HCT116 (cell line): ENCODE data around the gene TRIML2. TPM values are rescaled to one million over a fixed set of nuclear protein-coding genes. Genes with fewer than 3 reads are reported as not detected.

Experiments used
- ATAC-seq: fragments of 200-7000 bp; cut with Tn5 transposase; 2 replicates; pipeline ENCODE4 v1.9.1; 2020; ENCODE audit warnings: mild to moderate bottlenecking, moderate library complexity
- BruUV-seq: library from RNA; stranded (reverse); fragments of 400-500 nt; replicated peaks from 2 replicates; lab custom pipeline; 2021; lab: Mats Ljungman, UMichigan
- CTCF ChIA-PET: fragments of 300-600 bp; sonication (Branson Sonifier 250); formaldehyde crosslinking; loops from one replicate; lab custom pipeline; 2021; ENCODE audit warnings: antibody characterized with exemption; lab: Charles Lee
- POLR2A ChIA-PET: fragments of 300-600, 350-600 bp; sonication (Branson Sonifier 250); formaldehyde crosslinking; loops from one replicate; lab custom pipeline; 2021; ENCODE audit warnings: antibody characterized with exemption; lab: Charles Lee
- RAD21 ChIA-PET, 2 experiments: fragments of 300-600 bp; sonication (Branson Sonifier 250); formaldehyde crosslinking; loops; one replicate each; lab custom pipeline; 2023; ENCODE audit warnings: low total read pairs in 2 of 2; ENCODE audit not compliant: uncharacterized antibody in 2 of 2, unreplicated experiment in 2 of 2, low non-redundant PET in 1 of 2; lab: Charles Lee
- DNase-seq: peaks from one replicate; pipeline ENCODE4 v3.0.0-alpha.2; 2010; ENCODE audit warnings: low read depth, low spot score
- H2AFZ ChIP-seq: fragments of 200-600 bp; shearing (Covaris generic), sonication (generic); 2 replicates; pipeline ENCODE4 v1.6.1; 2017; ENCODE audit warnings: low read depth, mixed run types, mixed read lengths, antibody characterized with exemption, low read length; ENCODE audit not compliant: poor library complexity, severe bottlenecking
- H3K27ac ChIP-seq: 2 replicates; pipeline ENCODE4 v1.5.1; 2012; ENCODE audit warnings: low read depth, low read length
- H3K27me3 ChIP-seq: fragments of 200-600 bp; sonication (generic); 2 replicates; pipeline ENCODE4 v1.6.1; 2016; ENCODE audit warnings: mixed run types, low read length, mixed read lengths; ENCODE audit not compliant: insufficient read depth
- H3K36me3 ChIP-seq, 2 experiments: fragments of 200-500 bp in 1 of 2; fragments of 200-600 bp in 1 of 2; sonication (Bioruptor generic) in 1 of 2; sonication (generic) in 1 of 2; 2 replicates each; pipeline versions ENCODE4 v1.5.1 to v1.6.1; 2014 to 2016; ENCODE audit warnings: low read length in 2 of 2, inconsistent platforms in 1 of 2, mixed read lengths in 1 of 2, mixed run types in 1 of 2; ENCODE audit not compliant: insufficient read depth in 2 of 2, control insufficient read depth in 1 of 2
- H3K4me1 ChIP-seq, 2 experiments: fragments of 200-600 bp in 1 of 2; sonication (generic) in 1 of 2; 2 replicates each; pipeline versions ENCODE4 v1.5.1 to v1.6.1; 2012 to 2017; ENCODE audit warnings: low read length in 2 of 2, inconsistent platforms in 1 of 2, mild to moderate bottlenecking in 1 of 2, mixed read lengths in 1 of 2, mixed run types in 1 of 2, moderate library complexity in 1 of 2; ENCODE audit not compliant: insufficient read depth in 2 of 2, control insufficient read depth in 1 of 2
- H3K4me2 ChIP-seq: fragments of 200-600 bp; sonication (generic); 2 replicates; pipeline ENCODE4 v1.6.1; 2017; ENCODE audit warnings: mixed run types, low read length, mixed read lengths
- H3K4me3 ChIP-seq, 2 experiments: fragments of 200-600 bp in 1 of 2; sonication (generic) in 1 of 2; replicated peaks in 1 of 2; 2 replicates each; pipeline ENCODE4 v1.5.1; 2011 to 2016; ENCODE audit warnings: low read length in 2 of 2, control low read depth in 1 of 2, low read depth in 1 of 2, mild to moderate bottlenecking in 1 of 2, mixed read lengths in 1 of 2, mixed run types in 1 of 2
- H3K79me2 ChIP-seq: fragments of 200-600 bp; sonication (generic); 2 replicates; pipeline ENCODE4 v1.6.1; 2017; ENCODE audit warnings: mild to moderate bottlenecking, mixed run types, low read length, moderate library complexity, mixed read lengths; ENCODE audit not compliant: insufficient read depth
- H3K9ac ChIP-seq: fragments of 200-600 bp; sonication (generic); 2 replicates; pipeline ENCODE4 v1.6.1; 2016; ENCODE audit warnings: low read length, mixed read lengths
- H3K9me2 ChIP-seq: fragments of 200-600 bp; sonication (generic), shearing (Covaris generic); 2 replicates; pipeline ENCODE4 v1.6.1; 2017; ENCODE audit warnings: mixed run types, mild to moderate bottlenecking, moderate library complexity; ENCODE audit not compliant: insufficient read depth
- H3K9me3 ChIP-seq, 2 experiments: fragments of 200-500 bp in 1 of 2; fragments of 200-600 bp in 1 of 2; sonication (Bioruptor generic) in 1 of 2; sonication (generic) in 1 of 2; 2 replicates each; pipeline ENCODE4 v1.6.1; 2014 to 2017; ENCODE audit warnings: low read length in 2 of 2, mixed read lengths in 2 of 2, inconsistent platforms in 1 of 2, low read depth in 1 of 2, mild to moderate bottlenecking in 1 of 2, mixed run types in 1 of 2, moderate library complexity in 1 of 2; ENCODE audit not compliant: control insufficient read depth in 1 of 2, insufficient read depth in 1 of 2
- H4K20me1 ChIP-seq: fragments of 200-600 bp; sonication (generic), shearing (Covaris generic); 2 replicates; pipeline ENCODE4 v1.6.1; 2017; ENCODE audit warnings: mixed run types, mild to moderate bottlenecking, moderate library complexity; ENCODE audit not compliant: insufficient read depth
- EGR1 ChIP-seq: IDR thresholded peaks from 2 replicates; pipeline ENCODE4 v1.6.1; 2012; ENCODE audit warnings: low read depth
- EZH2phosphoT487 ChIP-seq: fragments of 200-600 bp; IDR thresholded peaks from 2 replicates; pipeline ENCODE4 v1.6.1; 2018; ENCODE audit warnings: antibody characterized with exemption, borderline replicate concordance
- FOSL1 ChIP-seq: IDR thresholded peaks from 2 replicates; pipeline ENCODE4 v1.6.1; 2012; ENCODE audit warnings: low read depth
- POLR2AphosphoS5 ChIP-seq: IDR thresholded peaks from 2 replicates; pipeline ENCODE4 v1.6.1; 2011; ENCODE audit warnings: mild to moderate bottlenecking, low read depth, low read length, moderate library complexity
- RAD21 ChIP-seq: IDR thresholded peaks from 2 replicates; pipeline ENCODE4 v1.6.1; 2012; ENCODE audit warnings: low read depth, mild to moderate bottlenecking
- YY1 ChIP-seq: IDR thresholded peaks from 2 replicates; pipeline ENCODE4 v1.6.1; 2011; ENCODE audit warnings: low read length, low read depth, moderate library complexity, mild to moderate bottlenecking; ENCODE audit not compliant: insufficient replicate concordance; ENCODE audit errors: extremely low read depth
- intact Hi-C: fragments of 100-400 bp; cut with micrococcal nuclease; formaldehyde crosslinking; loops from 2 replicates; pipeline ENCODE4 v1.10.0; 2022
- total RNA-seq: library from RNA; stranded (reverse); gene quantifications from one replicate; pipeline ENCODE4 v1.2.1, GENCODE V29; 2021; ENCODE audit not compliant: unreplicated experiment
- TF ChIP-seq, protein P1 (sequence below), 3 experiments: fragments of 200-600 bp in 1 of 3; sonication (generic) in 1 of 3; IDR thresholded peaks in 2 of 3; conservative IDR thresholded peaks in 1 of 3; 2 replicates each; pipeline ENCODE4 v1.5.1; 2012 to 2017; ENCODE audit warnings: low read depth in 2 of 3, low read length in 2 of 3, antibody characterized with exemption in 1 of 3, borderline replicate concordance in 1 of 3, control low read depth in 1 of 3, mild to moderate bottlenecking in 1 of 3, mixed read lengths in 1 of 3, mixed run types in 1 of 3, moderate library complexity in 1 of 3; ENCODE audit not compliant: insufficient read depth in 1 of 3

Gene TRIML2
- total RNA-seq, 1 experiment from 2014 or later, result 6.3 TPM

DNA sequence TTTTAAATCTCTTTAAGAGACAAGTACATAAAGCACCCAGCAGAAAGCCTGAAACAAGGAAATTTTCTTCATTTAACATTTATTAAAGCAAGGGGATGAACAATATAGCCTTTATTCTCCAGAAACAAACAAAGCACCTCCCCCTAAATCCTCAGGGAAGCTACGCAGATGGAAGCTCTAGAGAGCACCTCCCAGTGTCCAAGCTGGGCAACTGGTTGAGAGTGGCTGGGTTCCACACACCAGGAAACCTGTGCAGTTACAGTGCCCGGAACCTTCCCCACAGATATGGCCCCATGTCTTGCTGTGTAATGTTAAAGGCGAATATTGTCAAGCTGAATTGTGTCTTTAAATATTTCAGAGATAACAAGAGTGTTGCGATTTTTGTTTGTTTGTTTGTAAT lies 21.0 kb upstream of the TRIML2 start:
- Histone ChIP-seq H2AFZ (peak overlapping the region; percentile 87), H3K36me3 (no peaks in the 10 kb centered on the region), H4K20me1 (no peaks in the 10 kb centered on the region), H3K9ac (no peak overlapping the region), H3K27ac (no peak overlapping the region), H3K9me2 (no peaks in the 10 kb centered on the region), H3K4me3 (no peak overlapping the region), H3K9me3 (no peaks in the 10 kb centered on the region), H3K79me2 (no peaks in the 10 kb centered on the region), H3K4me1 (peaks cover 15 to 39% of the 10 kb centered on the region in 2 experiments), H3K4me2 (peak overlapping the region; percentile 15; the same call in 1 of the 2 replicates), H3K27me3 (no peaks in the 10 kb centered on the region)
- TF ChIP-seq YY1 (no peak), EZH2phosphoT487 (no peak), RAD21 (peak; percentile 56), POLR2AphosphoS5 (no peak), EGR1 (no peak), FOSL1 (no peak)
- TF ChIP-seq, protein P1, sequence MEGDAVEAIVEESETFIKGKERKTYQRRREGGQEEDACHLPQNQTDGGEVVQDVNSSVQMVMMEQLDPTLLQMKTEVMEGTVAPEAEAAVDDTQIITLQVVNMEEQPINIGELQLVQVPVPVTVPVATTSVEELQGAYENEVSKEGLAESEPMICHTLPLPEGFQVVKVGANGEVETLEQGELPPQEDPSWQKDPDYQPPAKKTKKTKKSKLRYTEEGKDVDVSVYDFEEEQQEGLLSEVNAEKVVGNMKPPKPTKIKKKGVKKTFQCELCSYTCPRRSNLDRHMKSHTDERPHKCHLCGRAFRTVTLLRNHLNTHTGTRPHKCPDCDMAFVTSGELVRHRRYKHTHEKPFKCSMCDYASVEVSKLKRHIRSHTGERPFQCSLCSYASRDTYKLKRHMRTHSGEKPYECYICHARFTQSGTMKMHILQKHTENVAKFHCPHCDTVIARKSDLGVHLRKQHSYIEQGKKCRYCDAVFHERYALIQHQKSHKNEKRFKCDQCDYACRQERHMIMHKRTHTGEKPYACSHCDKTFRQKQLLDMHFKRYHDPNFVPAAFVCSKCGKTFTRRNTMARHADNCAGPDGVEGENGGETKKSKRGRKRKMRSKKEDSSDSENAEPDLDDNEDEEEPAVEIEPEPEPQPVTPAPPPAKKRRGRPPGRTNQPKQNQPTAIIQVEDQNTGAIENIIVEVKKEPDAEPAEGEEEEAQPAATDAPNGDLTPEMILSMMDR (IDR thresholded peaks at IDR 0.05 in 2 of 3, conservative IDR thresholded peaks at IDR 0.05 in 1 of 3; ENCODE audit: borderline replicate concordance in 1 of 3, insufficient read depth in 1 of 3, low read depth in 2 of 3, low read length in 2 of 3), result peak; percentile 39 to 68 (median 64); a peak in 5 of 6 replicates
- intact Hi-C loops, result loop anchor here (5.0 kb wide), 1 partner anchor 523 kb away; no protein-coding TSS in a partner anchor
- no TSS peak for BruUV-seq
- DNase-seq (peak; percentile 41), ATAC-seq (peak; percentile 75)
- CTCF ChIA-PET, result interaction anchor here (0.6 to 0.7 kb wide), 2 partner anchors 95 to 236 kb away, joined by 3 read pairs; no protein-coding TSS in a partner anchor
- RAD21 ChIA-PET, result no interaction called here
- POLR2A ChIA-PET, result no interaction called here
